SK-N-SH (cell line): ENCODE measurements around the gene ADH5. TPM values are rescaled to one million over a fixed set of nuclear protein-coding genes. Genes with fewer than 3 reads are reported as not detected.

Experiments
- CTCF ChIA-PET: fragments of 300-600, 350-600 bp; formaldehyde crosslinking; extraction: SDS; loops from one replicate; lab custom pipeline; 2021; lab: Yijun Ruan, JAX
- POLR2A ChIA-PET: fragments of 350-600 bp; sonication (Branson Sonifier 250); formaldehyde crosslinking; extraction: SDS; loops from one replicate; lab custom pipeline; 2020; ENCODE audit warnings: antibody characterized with exemption, inconsistent platforms; lab: Yijun Ruan, JAX
- DNase-seq: peaks from one replicate; pipeline ENCODE4 v3.0.0; 2012
- H2AFZ ChIP-seq: fragments of 200-600 bp; sonication (generic); 2 replicates; pipeline ENCODE4 v1.8.1; 2016; ENCODE audit warnings: antibody characterized with exemption, mild to moderate bottlenecking, low read depth
- H3F3A ChIP-seq: fragments of 200-600 bp; sonication (generic); replicated peaks from 2 replicates; pipeline ENCODE3; 2016; ENCODE audit warnings: antibody characterized with exemption, mild to moderate bottlenecking; ENCODE audit not compliant: insufficient read depth
- H3K27ac ChIP-seq, 2 experiments: fragments of 200-500 bp in 1 of 2; fragments of 200-600 bp in 1 of 2; sonication (Bioruptor generic) in 1 of 2; sonication (generic), shearing (Covaris generic) in 1 of 2; 2 replicates each; pipeline versions ENCODE4 v1.5.1 to v1.6.1; 2014 to 2016; ENCODE audit warnings: low read depth in 2 of 2, inconsistent platforms in 1 of 2, low read length in 1 of 2, mild to moderate bottlenecking in 1 of 2, mixed read lengths in 1 of 2
- H3K27me3 ChIP-seq: fragments of 200-600 bp; sonication (generic), shearing (Covaris generic); 2 replicates; pipeline ENCODE4 v1.6.1; 2016; ENCODE audit warnings: mixed run types; ENCODE audit not compliant: insufficient read depth
- H3K36me3 ChIP-seq, 2 experiments: fragments of 200-500 bp in 1 of 2; fragments of 200-600 bp in 1 of 2; sonication (Bioruptor generic) in 1 of 2; sonication (generic) in 1 of 2; replicated peaks in 1 of 2; 2 replicates each; pipeline versions ENCODE3 to v1.5.1; 2014 to 2016; ENCODE audit warnings: low read length in 1 of 2, mild to moderate bottlenecking in 1 of 2; ENCODE audit not compliant: insufficient read depth in 2 of 2, control insufficient read depth in 1 of 2
- H3K4me1 ChIP-seq, 2 experiments: fragments of 200-500 bp in 1 of 2; fragments of 200-600 bp in 1 of 2; sonication (Bioruptor generic) in 1 of 2; sonication (generic), shearing (Covaris generic) in 1 of 2; 2 replicates each; pipeline versions ENCODE4 v1.5.1 to v1.6.1; 2014 to 2016; ENCODE audit warnings: low read depth in 1 of 2, low read length in 1 of 2, mixed run types in 1 of 2; ENCODE audit not compliant: insufficient read depth in 2 of 2, control insufficient read depth in 1 of 2
- H3K4me2 ChIP-seq: fragments of 200-600 bp; sonication (generic), shearing (Covaris generic); 2 replicates; pipeline ENCODE4 v1.6.1; 2017; ENCODE audit warnings: mixed run types
- H3K4me3 ChIP-seq, 2 experiments: fragments of 200-500 bp in 1 of 2; fragments of 200-600 bp in 1 of 2; sonication (Bioruptor generic) in 1 of 2; sonication (generic), shearing (Covaris generic) in 1 of 2; 2 replicates each; pipeline versions ENCODE4 v1.5.1 to v1.8.1; 2014 to 2016; ENCODE audit warnings: low read depth in 2 of 2, inconsistent platforms in 1 of 2, low read length in 1 of 2, mild to moderate bottlenecking in 1 of 2, mixed read lengths in 1 of 2, moderate library complexity in 1 of 2
- H3K79me2 ChIP-seq: fragments of 200-600 bp; sonication (generic); 2 replicates; pipeline ENCODE4 v1.8.1; 2017; ENCODE audit warnings: mild to moderate bottlenecking; ENCODE audit not compliant: insufficient read depth
- H3K9ac ChIP-seq: fragments of 200-600 bp; sonication (generic); 2 replicates; pipeline ENCODE4 v1.6.1; 2017; ENCODE audit warnings: mixed run types
- H3K9me2 ChIP-seq: fragments of 200-600 bp; sonication (generic); 2 replicates; pipeline ENCODE4 v1.6.1; 2017; ENCODE audit warnings: mixed run types
- H3K9me3 ChIP-seq: fragments of 200-600 bp; sonication (generic); 2 replicates; pipeline ENCODE4 v1.6.1; 2017; ENCODE audit warnings: mixed run types, mild to moderate bottlenecking, moderate library complexity
- H4K20me1 ChIP-seq: fragments of 200-600 bp; sonication (generic); 2 replicates; pipeline ENCODE4 v1.6.1; 2017; ENCODE audit warnings: mild to moderate bottlenecking, mixed run types; ENCODE audit not compliant: insufficient read depth
- CHD2 ChIP-seq: fragments of 150-350 bp; IDR thresholded peaks from 2 replicates; pipeline ENCODE4 v1.6.1; 2018; ENCODE audit warnings: low read length; ENCODE audit not compliant: partially characterized antibody
- EP300 ChIP-seq, 2 experiments: IDR thresholded peaks; 2 replicates each; pipeline versions ENCODE4 v1.4.0 to v1.6.1; 2012; ENCODE audit warnings: borderline replicate concordance in 1 of 2, low read depth in 1 of 2, low read length in 1 of 2
- EZH2phosphoT487 ChIP-seq: fragments of 200-600 bp; sonication (generic); IDR thresholded peaks from 2 replicates; pipeline ENCODE4 v1.6.1; 2017; ENCODE audit warnings: low read depth, mixed run types, mild to moderate bottlenecking, antibody characterized with exemption, moderate library complexity, borderline replicate concordance
- FOSL2 ChIP-seq: IDR thresholded peaks from 2 replicates; pipeline ENCODE4 v1.4.0; 2012; ENCODE audit warnings: low read depth, mild to moderate bottlenecking, moderate library complexity, borderline replicate concordance
- GABPA ChIP-seq: IDR thresholded peaks from 2 replicates; pipeline ENCODE4 v1.4.0; 2012; ENCODE audit warnings: low read depth, mild to moderate bottlenecking
- GATA2 ChIP-seq: sonication (generic); formaldehyde crosslinking; IDR thresholded peaks from 2 replicates; pipeline ENCODE4 v1.5.0; 2020; ENCODE audit warnings: mild to moderate bottlenecking, missing genetic modification reagents
- JUND ChIP-seq: IDR thresholded peaks from 2 replicates; pipeline ENCODE4 v1.4.0; 2012
- MAX ChIP-seq: IDR thresholded peaks from 2 replicates; pipeline ENCODE4 v1.4.0; 2012; ENCODE audit warnings: low read depth
- MEF2A ChIP-seq: IDR thresholded peaks from 2 replicates; pipeline ENCODE4 v1.4.0; 2012; ENCODE audit warnings: low read depth, borderline replicate concordance
- MXI1 ChIP-seq: IDR thresholded peaks from 2 replicates; pipeline ENCODE4 v1.6.1; 2012; ENCODE audit warnings: mild to moderate bottlenecking, low read depth, low read length, improper control_type of control experiment
- NRF1 ChIP-seq: IDR thresholded peaks from 2 replicates; pipeline ENCODE4 v1.6.1; 2012; ENCODE audit warnings: low read depth, mild to moderate bottlenecking, low read length
- RAD21 ChIP-seq: IDR thresholded peaks from 2 replicates; pipeline ENCODE4 v1.6.1; 2012; ENCODE audit warnings: mild to moderate bottlenecking, low read length
- RCOR1 ChIP-seq: fragments of 150-350 bp; IDR thresholded peaks from 2 replicates; pipeline ENCODE4 v1.6.1; 2017; ENCODE audit warnings: antibody characterized with exemption, low read length
- REST ChIP-seq: IDR thresholded peaks from 2 replicates; pipeline ENCODE4 v1.6.1; 2012; ENCODE audit warnings: mild to moderate bottlenecking, low read depth, low read length, moderate library complexity
- RXRA ChIP-seq: IDR thresholded peaks from 2 replicates; pipeline ENCODE4 v1.4.0; 2012; ENCODE audit warnings: low read depth, mild to moderate bottlenecking, borderline replicate concordance
- SMC3 ChIP-seq: IDR thresholded peaks from 2 replicates; pipeline ENCODE4 v1.6.1; 2012; ENCODE audit warnings: low read depth, low read length, improper control_type of control experiment
- TCF12 ChIP-seq: IDR thresholded peaks from 2 replicates; pipeline ENCODE4 v1.4.0; 2012
- WGBS: methylation state at CpG from one replicate; pipeline ENCODE4 v1.1.6; 2017; ENCODE audit warnings: low lambda C conversion rate; 5-methylcytosine and 5-hydroxymethylcytosine counted together
- polyA plus RNA-seq, 3 experiments: library from polyadenylated mRNA; depleted of rRNA; stranded (reverse); fragments of >200 nt; gene quantifications; 2 replicates each; pipeline ENCODE4 v1.2.3, GENCODE V29; 2012
- TF ChIP-seq, protein P1 (sequence below): fragments of 200-600 bp; sonication (generic); IDR thresholded peaks from 2 replicates; pipeline ENCODE4 v1.6.1; 2017; ENCODE audit warnings: antibody characterized with exemption, mild to moderate bottlenecking, moderate library complexity
- TF ChIP-seq, protein P2 (sequence below): fragments of 150-350 bp; IDR thresholded peaks from 2 replicates; pipeline ENCODE4 v1.6.1; 2016; ENCODE audit warnings: mild to moderate bottlenecking, low read depth, low read length
- TF ChIP-seq, protein P3 (sequence below): IDR thresholded peaks from 2 replicates; pipeline ENCODE4 v1.4.0; 2012; ENCODE audit warnings: low read depth, borderline replicate concordance
- TF ChIP-seq, protein P4 (sequence below): fragments of 150-350 bp; IDR thresholded peaks from 2 replicates; pipeline ENCODE4 v1.6.1; 2017; ENCODE audit warnings: antibody characterized with exemption, low read length, low read depth, borderline replicate concordance

Gene ADH5
- polyA plus RNA-seq, 1 of the 3 experiments (the other 2 are of a cell fraction): 111 TPM

DNA sequence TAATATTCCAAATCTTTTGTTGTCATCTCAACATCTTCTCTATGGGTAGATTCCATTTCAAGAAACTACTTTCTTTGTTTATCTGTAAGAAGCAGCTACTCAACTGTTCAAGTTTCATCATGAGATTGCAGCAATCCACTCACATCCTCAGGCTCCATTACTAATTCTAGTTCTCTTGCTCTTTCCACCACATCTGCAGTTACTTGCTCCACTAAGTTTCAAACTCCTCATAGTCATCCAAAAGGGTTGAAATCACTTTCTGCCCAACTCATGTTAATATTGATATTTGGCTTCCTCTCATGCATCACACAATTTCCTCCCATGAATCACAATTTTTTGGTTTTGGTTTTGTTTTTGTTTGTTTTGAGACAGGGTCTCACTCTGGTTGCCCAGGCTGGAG is 35.7 kb downstream of the ADH5 start:
- peaks cover 41 to 50% of the 10 kb centered on the region in 2 experiments for H3K36me3 ChIP-seq
- H3K27ac ChIP-seq: no peak overlapping the region

GRCh38 chr4:99047710-99048109 is 40.9 kb downstream of the ADH5 start:
- CTCF ChIA-PET: interaction anchor here (1.5 to 2.3 kb wide), 2 partner anchors 9 to 16 kb away, joined by 3 to 19 read pairs; no protein-coding TSS in a partner anchor
- H4K20me1 ChIP-seq: no peaks in the 10 kb centered on the region
- no peak overlapping the region for H2AFZ ChIP-seq
- no peaks in the 10 kb centered on the region for H3K27me3 ChIP-seq
- no peaks in the 10 kb centered on the region for H3F3A ChIP-seq
- H3K9me3 ChIP-seq: no peaks in the 10 kb centered on the region
- H3K4me1 ChIP-seq: no peaks in the 10 kb centered on the region
- no peaks in the 10 kb centered on the region for H3K9me2 ChIP-seq
- DNase-seq: no peak
- no peak overlapping the region for H3K4me3 ChIP-seq
- H3K79me2 ChIP-seq: peaks cover 6% of the 10 kb centered on the region; the same call in 1 of the 2 replicates
- WGBS: 96% methylated on average over 2 of the region's 2 CpGs
- no peak overlapping the region for H3K9ac ChIP-seq
- POLR2A ChIA-PET: no interaction called here
- no peak overlapping the region for H3K27ac ChIP-seq
- H3K4me2 ChIP-seq: no peak overlapping the region
- H3K36me3 ChIP-seq: peaks cover 44 to 53% of the 10 kb centered on the region in 2 experiments
- TF ChIP-seq MXI1 (no peak), RCOR1 (no peak), SMC3 (no peak), EP300 (IDR thresholded peaks at IDR 0.05; ENCODE audit: borderline replicate concordance in 1 of 2, low read depth in 1 of 2, low read length in 1 of 2) (no peak), MAX (no peak), MEF2A (no peak), REST (no peak)
- TF ChIP-seq, protein P1, sequence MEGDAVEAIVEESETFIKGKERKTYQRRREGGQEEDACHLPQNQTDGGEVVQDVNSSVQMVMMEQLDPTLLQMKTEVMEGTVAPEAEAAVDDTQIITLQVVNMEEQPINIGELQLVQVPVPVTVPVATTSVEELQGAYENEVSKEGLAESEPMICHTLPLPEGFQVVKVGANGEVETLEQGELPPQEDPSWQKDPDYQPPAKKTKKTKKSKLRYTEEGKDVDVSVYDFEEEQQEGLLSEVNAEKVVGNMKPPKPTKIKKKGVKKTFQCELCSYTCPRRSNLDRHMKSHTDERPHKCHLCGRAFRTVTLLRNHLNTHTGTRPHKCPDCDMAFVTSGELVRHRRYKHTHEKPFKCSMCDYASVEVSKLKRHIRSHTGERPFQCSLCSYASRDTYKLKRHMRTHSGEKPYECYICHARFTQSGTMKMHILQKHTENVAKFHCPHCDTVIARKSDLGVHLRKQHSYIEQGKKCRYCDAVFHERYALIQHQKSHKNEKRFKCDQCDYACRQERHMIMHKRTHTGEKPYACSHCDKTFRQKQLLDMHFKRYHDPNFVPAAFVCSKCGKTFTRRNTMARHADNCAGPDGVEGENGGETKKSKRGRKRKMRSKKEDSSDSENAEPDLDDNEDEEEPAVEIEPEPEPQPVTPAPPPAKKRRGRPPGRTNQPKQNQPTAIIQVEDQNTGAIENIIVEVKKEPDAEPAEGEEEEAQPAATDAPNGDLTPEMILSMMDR: no peak
- TF ChIP-seq, protein P2, sequence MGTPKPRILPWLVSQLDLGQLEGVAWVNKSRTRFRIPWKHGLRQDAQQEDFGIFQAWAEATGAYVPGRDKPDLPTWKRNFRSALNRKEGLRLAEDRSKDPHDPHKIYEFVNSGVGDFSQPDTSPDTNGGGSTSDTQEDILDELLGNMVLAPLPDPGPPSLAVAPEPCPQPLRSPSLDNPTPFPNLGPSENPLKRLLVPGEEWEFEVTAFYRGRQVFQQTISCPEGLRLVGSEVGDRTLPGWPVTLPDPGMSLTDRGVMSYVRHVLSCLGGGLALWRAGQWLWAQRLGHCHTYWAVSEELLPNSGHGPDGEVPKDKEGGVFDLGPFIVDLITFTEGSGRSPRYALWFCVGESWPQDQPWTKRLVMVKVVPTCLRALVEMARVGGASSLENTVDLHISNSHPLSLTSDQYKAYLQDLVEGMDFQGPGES: no peak

More for the DNA sequence above, 35.7 kb downstream of the ADH5 start:
- Histone ChIP-seq H3F3A (peaks cover 8% of the 10 kb centered on the region), H3K4me3 (no peak overlapping the region), H4K20me1 (no peaks in the 10 kb centered on the region), H3K79me2 (peaks cover 10% of the 10 kb centered on the region; the same call in 1 of the 2 replicates), H3K4me2 (no peak overlapping the region), H3K4me1 (0 out of 4 replicates have a peak, but pooled peaks cover 0 to 4% of the 10 kb centered on the region in 2 experiments), H3K9ac (no peak overlapping the region), H2AFZ (no peak overlapping the region), H3K27me3 (no peaks in the 10 kb centered on the region), H3K9me3 (no peaks in the 10 kb centered on the region), H3K9me2 (no peaks in the 10 kb centered on the region)
- POLR2A ChIA-PET: no interaction called here
- TF ChIP-seq, protein P3, sequence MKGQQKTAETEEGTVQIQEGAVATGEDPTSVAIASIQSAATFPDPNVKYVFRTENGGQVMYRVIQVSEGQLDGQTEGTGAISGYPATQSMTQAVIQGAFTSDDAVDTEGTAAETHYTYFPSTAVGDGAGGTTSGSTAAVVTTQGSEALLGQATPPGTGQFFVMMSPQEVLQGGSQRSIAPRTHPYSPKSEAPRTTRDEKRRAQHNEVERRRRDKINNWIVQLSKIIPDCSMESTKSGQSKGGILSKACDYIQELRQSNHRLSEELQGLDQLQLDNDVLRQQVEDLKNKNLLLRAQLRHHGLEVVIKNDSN: no peak
- no peak for TF ChIP-seq TCF12
- TF ChIP-seq FOSL2: no peak
- no peak for TF ChIP-seq GATA2 (CRISPR knock-in tag)
- TF ChIP-seq GABPA: no peak
- TF ChIP-seq EZH2phosphoT487: no peak
- TF ChIP-seq MAX: no peak
- TF ChIP-seq, protein P4, sequence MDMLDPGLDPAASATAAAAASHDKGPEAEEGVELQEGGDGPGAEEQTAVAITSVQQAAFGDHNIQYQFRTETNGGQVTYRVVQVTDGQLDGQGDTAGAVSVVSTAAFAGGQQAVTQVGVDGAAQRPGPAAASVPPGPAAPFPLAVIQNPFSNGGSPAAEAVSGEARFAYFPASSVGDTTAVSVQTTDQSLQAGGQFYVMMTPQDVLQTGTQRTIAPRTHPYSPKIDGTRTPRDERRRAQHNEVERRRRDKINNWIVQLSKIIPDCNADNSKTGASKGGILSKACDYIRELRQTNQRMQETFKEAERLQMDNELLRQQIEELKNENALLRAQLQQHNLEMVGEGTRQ: no peak
- no peak for TF ChIP-seq NRF1
- no peak for TF ChIP-seq RCOR1
- TF ChIP-seq RXRA: no peak
- TF ChIP-seq RAD21: no peak
- TF ChIP-seq JUND: no peak
- no peak for TF ChIP-seq SMC3
- TF ChIP-seq MXI1: no peak
- TF ChIP-seq CHD2: no peak
- TF ChIP-seq EP300 (IDR thresholded peaks at IDR 0.05; ENCODE audit: borderline replicate concordance in 1 of 2, low read depth in 1 of 2, low read length in 1 of 2): no peak
- CTCF ChIA-PET: interaction anchor here (1.6 kb wide), 1 partner anchor 57 kb away, joined by 4 read pairs; the partner anchor contains the start of gene METAP1
- no peak for DNase-seq
